ENCODE data around the gene NHLRC2. TPM values are rescaled to one million over a fixed set of nuclear protein-coding genes. Genes with fewer than 3 reads are reported as not detected.
"Not testable (repeated sequence)": the region's sequence is repeated elsewhere in the genome, so short reads cannot be mapped to it uniquely, and the experiment has no call there.

NHLRC2 gene
- total RNA-seq, 1 donor from 2014 or later, result 51.6 TPM

- ATAC-seq, result no peak
- intact Hi-C loops (cut with DNase I), result no loop called here
- no peak for DNase-seq (ENCODE audit: low spot score)
Measured at GRCh38 chr10:113928830-113929229, 74.4 kb downstream of the NHLRC2 start.

GRCh38 chr10:113929522-113929921, 75.1 kb downstream of the NHLRC2 start:
- intact Hi-C loops (cut with DNase I), result no loop called here
- DNase-seq (ENCODE audit: low spot score) (no peak), ATAC-seq (no peak)

DNA sequence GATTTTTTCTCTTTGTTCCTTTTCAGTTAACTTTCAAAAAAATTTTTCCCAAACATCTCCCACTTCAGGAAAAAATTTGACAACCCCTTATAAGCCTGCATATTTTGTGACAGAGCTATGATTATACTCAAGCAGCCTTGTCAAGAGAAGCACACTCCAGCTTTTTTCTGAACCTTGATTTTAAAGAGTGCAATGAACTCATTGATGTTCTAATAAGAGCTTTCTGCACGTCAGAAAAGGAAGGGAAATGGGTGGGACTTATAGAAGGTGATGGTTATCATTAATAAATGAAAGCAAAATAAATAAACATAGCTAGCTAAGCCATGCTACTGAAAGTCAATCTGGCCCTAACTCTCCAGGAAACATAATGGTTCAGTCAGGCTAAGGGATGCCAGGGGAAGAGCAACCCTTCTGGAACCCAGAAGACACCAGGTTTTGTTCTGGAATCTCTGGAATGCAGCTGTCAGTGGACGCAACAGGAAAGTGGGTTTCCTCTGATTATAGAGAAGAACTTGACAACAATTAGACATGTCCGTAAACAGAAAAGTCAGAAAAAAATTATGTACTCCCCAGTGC, 76.1 kb downstream of the NHLRC2 start:
- DNase-seq (ENCODE audit: low spot score) (no peak), ATAC-seq (no peak)
- intact Hi-C loops (cut with DNase I), result no loop called here

DNA sequence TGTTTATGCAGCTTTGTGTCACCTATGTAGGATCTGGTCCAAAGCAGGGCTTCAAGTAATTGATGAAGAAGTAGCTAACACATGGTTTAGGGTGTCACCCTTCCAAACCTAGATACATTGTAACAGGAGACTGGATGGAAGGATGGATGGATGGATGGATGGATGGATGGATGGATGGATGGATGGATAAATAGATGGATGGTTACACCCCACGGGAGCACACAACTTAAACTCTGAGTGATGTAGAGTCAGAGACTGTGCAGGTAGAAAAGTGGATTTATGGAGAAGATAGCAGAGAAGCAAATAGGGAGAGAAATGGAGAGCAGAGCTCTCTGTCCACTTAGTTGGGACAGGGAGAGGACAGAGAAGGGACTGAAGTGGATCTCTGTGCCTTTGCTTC, 78.4 kb downstream of the NHLRC2 start:
- intact Hi-C loops (cut with DNase I), result no loop called here
- DNase-seq (ENCODE audit: low spot score), result no peak
- ATAC-seq, result no peak

DNA sequence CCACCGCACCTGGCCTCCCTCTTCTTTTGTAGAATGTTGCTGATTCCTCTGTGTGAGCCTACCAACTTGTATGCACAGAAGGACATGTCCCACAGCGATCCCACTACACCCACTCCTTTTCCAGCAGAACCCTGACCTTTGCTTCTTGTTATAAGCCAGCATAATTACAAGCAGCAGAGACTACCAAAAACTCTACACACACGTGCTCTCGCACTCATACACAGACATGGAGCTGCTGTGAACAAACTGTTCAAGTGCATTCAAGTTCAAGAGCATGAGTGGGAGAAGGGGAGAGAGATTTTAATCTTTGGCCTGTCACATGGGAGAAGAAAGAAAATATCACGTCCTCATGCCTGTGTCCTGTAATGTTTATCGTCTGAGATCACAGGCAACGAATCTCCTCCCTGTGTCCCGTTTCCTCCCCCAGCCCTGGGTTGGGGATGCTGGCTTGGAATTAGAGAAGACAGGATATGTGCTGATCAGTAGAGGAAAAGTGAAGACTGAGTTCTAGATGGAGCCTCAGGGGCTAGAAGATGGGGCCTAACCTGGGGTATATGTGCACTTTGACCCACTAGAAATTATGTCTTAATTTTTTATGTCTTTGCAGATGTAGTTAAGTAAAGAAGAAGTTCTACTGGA, 79.6 kb downstream of the NHLRC2 start:
- ATAC-seq (peak; percentile 52), DNase-seq (ENCODE audit: low spot score) (no peak)
- intact Hi-C loops (cut with DNase I), result no loop called here

DNA sequence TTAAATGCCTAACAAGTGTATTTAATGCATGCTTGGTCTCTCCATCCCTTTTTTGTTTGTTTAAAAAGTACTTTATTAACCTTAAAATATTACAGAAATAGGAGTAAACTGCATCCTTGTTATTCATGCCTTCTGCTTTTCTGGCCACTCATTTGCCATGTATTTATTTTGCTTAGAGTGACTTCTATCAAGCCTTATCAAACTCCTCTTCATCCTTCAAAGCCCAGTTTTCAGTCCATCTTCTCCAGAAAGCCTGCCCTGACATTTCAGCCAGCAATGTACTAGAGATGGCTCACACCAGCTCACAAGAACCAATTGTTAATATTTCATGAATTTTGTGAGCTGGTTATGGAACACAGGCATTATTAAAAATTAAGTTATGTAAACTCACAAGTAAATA, 82.8 kb downstream of the NHLRC2 start:
- ATAC-seq, result no peak
- intact Hi-C loops (cut with DNase I), result no loop called here
- DNase-seq (ENCODE audit: low spot score), result no peak

DNA sequence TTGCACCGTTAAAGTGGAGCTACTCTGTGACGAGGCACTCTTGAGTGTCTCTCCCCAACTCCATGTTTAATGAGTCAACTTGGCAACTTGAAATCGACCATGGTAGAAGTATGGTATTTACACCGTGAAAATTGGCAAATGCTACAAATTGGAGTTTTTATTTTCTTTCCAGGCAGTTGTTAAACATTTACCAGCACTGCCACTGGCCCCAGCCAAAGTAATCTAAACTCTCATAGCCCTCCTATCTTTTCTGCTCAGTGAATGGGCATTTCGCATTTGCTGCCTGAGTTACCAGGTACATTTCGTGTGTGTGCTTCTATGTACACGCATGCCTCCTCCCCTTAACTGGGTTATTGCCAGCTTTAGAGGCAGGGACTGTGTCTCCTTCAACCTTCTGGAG, 83.3 kb downstream of the NHLRC2 start:
- DNase-seq (ENCODE audit: low spot score), result no peak
- no peak for ATAC-seq
- intact Hi-C loops (cut with DNase I), result no loop called here

DNA sequence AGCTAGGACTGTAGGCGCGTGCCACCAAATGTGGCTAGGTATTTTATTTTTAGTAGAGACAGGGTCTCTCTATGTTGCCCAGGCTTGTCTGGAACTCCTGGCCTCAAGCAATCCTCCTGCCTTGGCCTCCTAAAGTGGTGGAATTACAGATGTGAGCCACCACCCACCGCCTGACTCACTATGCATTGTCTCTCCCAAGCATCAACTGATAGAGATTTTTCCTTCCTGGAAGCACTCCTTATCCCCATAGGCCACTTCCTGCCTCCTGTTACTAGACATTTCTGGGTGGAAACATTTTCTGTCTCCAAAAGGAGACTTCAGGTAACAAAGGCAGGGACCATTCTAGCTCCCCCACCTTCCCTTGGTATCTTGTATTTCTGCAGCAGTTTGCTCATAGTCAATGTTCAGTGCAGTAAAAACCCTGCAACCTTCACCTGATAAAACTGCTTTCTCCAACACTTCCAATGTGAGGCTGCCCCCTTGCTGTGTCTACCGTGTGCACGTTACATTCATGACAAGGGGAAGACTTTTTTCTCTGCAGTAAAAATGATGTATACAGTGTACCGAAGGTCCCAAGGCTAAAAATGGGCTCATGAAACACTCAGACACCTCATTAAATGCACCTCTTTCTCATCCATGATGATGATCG, 84.9 kb downstream of the NHLRC2 start:
- ATAC-seq (no peak), DNase-seq (ENCODE audit: low spot score) (no peak)

GRCh38 chr10:113941140-113941539, 86.7 kb downstream of the NHLRC2 start:
- ATAC-seq (no peak), DNase-seq (ENCODE audit: low spot score) (no peak)
- intact Hi-C loops (cut with DNase I), result no loop called here

More for the DNA sequence above, 84.9 kb downstream of the NHLRC2 start:
- intact Hi-C loops (cut with DNase I), result no loop called here

GRCh38 chr10:113943196-113943595, 88.7 kb downstream of the NHLRC2 start:
- ATAC-seq; DNase-seq (ENCODE audit: low spot score); intact Hi-C loops (cut with DNase I): not testable (repeated sequence)

DNA sequence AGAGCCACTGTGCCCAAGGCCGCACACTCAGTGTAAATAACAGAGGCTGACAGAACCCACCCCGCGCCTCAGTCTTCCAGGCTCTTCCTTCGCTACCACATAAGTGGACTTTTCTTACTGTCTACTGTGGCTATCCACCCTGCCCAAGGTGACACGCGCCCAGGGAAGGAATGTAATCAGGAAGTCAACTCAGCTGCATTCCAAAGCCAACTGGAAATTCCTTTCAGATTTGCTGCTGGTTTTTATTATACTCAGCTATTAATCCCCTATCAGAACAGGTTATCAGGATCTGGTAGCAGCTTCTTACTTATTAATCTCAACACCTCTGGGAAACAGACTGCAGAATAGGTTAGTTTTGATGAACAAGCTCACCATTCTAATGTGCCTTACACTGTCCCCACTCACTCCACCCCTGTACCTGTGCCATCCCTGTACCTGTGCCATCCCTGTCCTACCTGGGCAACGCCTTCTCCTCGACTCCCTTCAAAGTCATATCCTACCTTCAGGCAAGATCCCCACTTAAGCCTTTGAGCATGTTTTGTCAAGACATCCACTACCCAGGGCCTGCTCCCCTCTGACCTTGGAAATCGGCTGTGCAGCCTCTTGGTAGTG, 90.7 kb downstream of the NHLRC2 start:
- no peak for ATAC-seq
- intact Hi-C loops (cut with DNase I), result no loop called here
- no peak for DNase-seq (ENCODE audit: low spot score)

- DNase-seq (ENCODE audit: low spot score), result no peak
- no peak for ATAC-seq
- intact Hi-C loops (cut with DNase I), result no loop called here
Measured at GRCh38 chr10:113945687-113946085, 91.2 kb downstream of the NHLRC2 start.

DNA sequence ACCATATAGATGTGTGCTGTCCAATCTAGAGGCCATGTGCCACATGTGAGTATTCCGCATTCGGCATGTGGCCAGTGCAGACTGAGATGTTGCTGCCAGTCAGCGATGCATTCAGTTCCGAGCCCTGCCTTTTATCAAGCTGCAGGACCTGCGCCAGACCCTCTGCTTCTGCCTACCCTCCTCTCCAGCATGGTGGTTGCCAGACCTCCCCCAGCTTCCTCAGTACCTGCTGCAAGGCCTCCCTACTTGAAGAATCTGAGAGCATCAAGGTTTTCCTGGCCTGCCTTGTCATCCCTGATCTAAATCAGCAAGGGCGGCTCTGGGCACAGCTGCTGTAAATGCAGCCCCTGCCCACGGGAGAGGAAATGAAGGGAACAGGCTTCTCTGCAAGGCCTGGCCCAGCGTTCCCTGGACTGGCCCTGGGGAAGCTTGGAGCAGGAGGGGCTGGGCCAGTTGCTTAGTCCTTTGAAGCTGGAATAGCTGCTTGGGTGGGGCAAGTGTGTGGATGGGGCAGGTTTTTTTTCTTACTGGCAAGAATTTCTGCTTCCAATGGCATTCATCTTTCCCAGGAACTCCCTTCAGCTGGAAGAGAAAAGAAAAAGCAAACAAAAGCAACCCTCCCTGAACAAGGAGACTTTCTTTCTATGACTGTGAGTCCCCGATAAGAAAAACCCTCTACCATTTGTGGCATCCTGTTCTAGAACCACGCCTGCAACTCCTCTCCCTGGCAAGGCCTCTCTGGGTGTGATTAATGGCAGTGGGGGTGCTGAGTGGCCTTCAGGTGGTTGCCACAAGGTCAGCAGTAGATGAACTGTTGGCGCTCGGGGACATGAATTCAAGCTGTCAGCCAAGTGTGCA, 93.0 kb downstream of the NHLRC2 start:
- no peak for DNase-seq (ENCODE audit: low spot score)
- peak; percentile 69 for ATAC-seq
- intact Hi-C loops (cut with DNase I), result no loop called here

DNA sequence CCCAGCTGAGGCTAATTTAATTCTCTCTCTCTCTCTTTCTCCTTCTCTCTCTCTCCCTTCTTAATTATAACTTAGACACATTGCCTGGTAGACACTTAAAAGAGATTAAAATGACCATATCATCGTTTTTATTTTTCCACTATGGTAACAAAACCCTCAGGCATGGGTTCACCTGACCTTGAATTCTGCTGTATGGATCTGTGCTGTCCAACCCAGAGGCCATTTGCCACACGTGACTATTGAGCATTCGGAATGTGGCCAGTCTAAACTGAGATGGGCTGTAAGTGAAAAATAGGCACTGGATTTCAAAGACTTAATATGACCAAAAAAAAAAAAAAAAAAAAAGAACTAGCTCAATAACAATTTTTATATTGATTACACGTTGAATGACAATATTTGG, 93.6 kb downstream of the NHLRC2 start:
- DNase-seq (ENCODE audit: low spot score) (no peak), ATAC-seq (no peak)
- intact Hi-C loops (cut with DNase I), result no loop called here

GRCh38 chr10:113950268-113950667, 95.8 kb downstream of the NHLRC2 start:
- intact Hi-C loops (cut with DNase I), result no loop called here
- no peak for ATAC-seq
- DNase-seq (ENCODE audit: low spot score), result no peak

DNA sequence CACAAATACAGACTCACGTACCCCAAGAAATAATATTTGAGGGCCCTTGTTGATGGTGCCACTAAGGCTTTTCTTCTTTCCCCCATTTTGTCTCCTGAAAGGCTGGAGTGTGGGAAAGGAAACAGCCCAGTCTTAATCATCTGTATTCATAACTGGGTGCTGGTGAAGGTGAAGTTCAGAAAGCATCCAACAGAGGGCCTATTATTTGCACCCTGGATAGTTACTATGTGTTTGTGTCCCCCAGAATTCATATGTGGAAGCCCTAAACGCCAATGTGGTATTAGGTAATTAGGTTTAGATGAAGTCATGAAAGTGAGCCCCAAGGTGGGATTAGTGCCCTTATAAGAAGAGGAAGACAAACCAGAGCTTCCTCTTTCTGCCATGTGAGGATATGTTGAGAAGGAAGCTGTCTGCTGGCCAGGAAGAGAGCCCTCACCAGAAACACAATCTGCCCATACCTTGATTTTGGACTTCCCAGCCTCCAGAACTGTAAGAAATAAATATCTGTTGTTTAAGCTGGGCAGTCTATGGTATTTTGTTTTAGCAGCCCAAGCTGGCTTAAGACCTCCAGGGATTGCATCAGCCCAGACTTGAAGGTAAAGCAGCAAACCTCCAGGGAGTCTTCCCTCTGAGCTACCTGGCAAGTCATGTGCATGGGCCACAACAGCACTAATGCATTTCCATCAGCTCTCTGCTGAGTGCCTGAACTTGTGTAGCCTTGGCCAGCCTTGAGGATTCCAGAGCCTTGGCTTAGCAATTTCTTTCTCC, 99.2 kb downstream of the NHLRC2 start:
- ATAC-seq, result no peak
- intact Hi-C loops (cut with DNase I), result no loop called here

GRCh38 chr10:113954409-113954808, 99.9 kb downstream of the NHLRC2 start:
- ATAC-seq (no peak), DNase-seq (ENCODE audit: low spot score) (no peak)
- intact Hi-C loops (cut with DNase I), result no loop called here

More for the DNA sequence above, 99.2 kb downstream of the NHLRC2 start:
- DNase-seq (ENCODE audit: low spot score), result no peak

DNA sequence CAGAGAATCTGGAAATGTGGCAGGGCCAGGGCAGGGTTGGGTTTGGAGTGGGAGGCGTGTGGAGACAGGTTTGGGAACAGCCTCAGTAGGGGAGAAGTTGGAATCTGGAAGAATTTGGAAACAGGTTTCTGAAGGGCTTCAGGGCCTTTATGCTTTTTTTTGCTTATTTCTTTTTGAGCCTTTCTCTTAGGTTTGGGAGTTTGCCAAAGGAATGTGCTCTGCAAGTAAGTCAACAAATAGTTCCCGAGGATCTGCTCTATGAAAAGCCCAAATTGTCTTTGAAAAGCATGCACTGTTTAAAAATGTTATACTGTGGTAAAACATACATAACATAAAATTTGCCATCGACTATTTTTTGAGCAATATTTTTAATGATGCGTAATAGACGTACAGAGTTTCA, 102.6 kb downstream of the NHLRC2 start:
- DNase-seq (ENCODE audit: low spot score) (no peak), ATAC-seq (peak; percentile 45)
- intact Hi-C loops (cut with DNase I), result no loop called here
